HCT116 (cell line): ENCODE measurements around the gene SLC35B2.

Experiments used
- ATF3 ChIP-seq: IDR thresholded peaks from 2 replicates; pipeline ENCODE4 v1.6.1; 2012
- CEBPB ChIP-seq: IDR thresholded peaks from 2 replicates; pipeline ENCODE4 v1.6.1; 2012; ENCODE audit warnings: low read depth
- EGR1 ChIP-seq: IDR thresholded peaks from 2 replicates; pipeline ENCODE4 v1.6.1; 2012; ENCODE audit warnings: low read depth
- POLR2A ChIP-seq: IDR thresholded peaks from 2 replicates; pipeline ENCODE4 v1.7.0; 2011; ENCODE audit warnings: borderline replicate concordance; ENCODE audit not compliant: insufficient read depth, insufficient read length; ENCODE audit errors: extremely low read depth
- RAD21 ChIP-seq: IDR thresholded peaks from 2 replicates; pipeline ENCODE4 v1.6.1; 2012; ENCODE audit warnings: low read depth, mild to moderate bottlenecking
- SP1 ChIP-seq: IDR thresholded peaks from 2 replicates; pipeline ENCODE4 v1.6.1; 2012; ENCODE audit warnings: low read depth
- TF ChIP-seq, protein P1 (sequence below), 3 experiments: fragments of 200-600 bp in 1 of 3; sonication (generic) in 1 of 3; IDR thresholded peaks in 2 of 3; conservative IDR thresholded peaks in 1 of 3; 2 replicates each; pipeline ENCODE4 v1.5.1; 2012 to 2017; ENCODE audit warnings: low read depth in 2 of 3, low read length in 2 of 3, antibody characterized with exemption in 1 of 3, borderline replicate concordance in 1 of 3, control low read depth in 1 of 3, mild to moderate bottlenecking in 1 of 3, mixed read lengths in 1 of 3, mixed run types in 1 of 3, moderate library complexity in 1 of 3; ENCODE audit not compliant: insufficient read depth in 1 of 3

GRCh38 chr6:44272529-44272928, 15.2 kb upstream of the SLC35B2 start:
- no peak for TF ChIP-seq POLR2A
- no peak for TF ChIP-seq ATF3
- no peak for TF ChIP-seq CEBPB
- TF ChIP-seq, protein P1, sequence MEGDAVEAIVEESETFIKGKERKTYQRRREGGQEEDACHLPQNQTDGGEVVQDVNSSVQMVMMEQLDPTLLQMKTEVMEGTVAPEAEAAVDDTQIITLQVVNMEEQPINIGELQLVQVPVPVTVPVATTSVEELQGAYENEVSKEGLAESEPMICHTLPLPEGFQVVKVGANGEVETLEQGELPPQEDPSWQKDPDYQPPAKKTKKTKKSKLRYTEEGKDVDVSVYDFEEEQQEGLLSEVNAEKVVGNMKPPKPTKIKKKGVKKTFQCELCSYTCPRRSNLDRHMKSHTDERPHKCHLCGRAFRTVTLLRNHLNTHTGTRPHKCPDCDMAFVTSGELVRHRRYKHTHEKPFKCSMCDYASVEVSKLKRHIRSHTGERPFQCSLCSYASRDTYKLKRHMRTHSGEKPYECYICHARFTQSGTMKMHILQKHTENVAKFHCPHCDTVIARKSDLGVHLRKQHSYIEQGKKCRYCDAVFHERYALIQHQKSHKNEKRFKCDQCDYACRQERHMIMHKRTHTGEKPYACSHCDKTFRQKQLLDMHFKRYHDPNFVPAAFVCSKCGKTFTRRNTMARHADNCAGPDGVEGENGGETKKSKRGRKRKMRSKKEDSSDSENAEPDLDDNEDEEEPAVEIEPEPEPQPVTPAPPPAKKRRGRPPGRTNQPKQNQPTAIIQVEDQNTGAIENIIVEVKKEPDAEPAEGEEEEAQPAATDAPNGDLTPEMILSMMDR (IDR thresholded peaks at IDR 0.05 in 2 of 3, conservative IDR thresholded peaks at IDR 0.05 in 1 of 3; ENCODE audit: borderline replicate concordance in 1 of 3, insufficient read depth in 1 of 3, low read depth in 2 of 3, low read length in 2 of 3), result no peak
- TF ChIP-seq EGR1, result no peak
- TF ChIP-seq RAD21, result no peak
- no peak for TF ChIP-seq SP1
